Thoracic aorta (tissue), 2 donors: ENCODE measurements around the gene ETV2. TPM values are rescaled to one million over a fixed set of nuclear protein-coding genes. Genes with fewer than 3 reads are reported as not detected.
"Not testable (repeated sequence)": the region's sequence is repeated elsewhere in the genome, so short reads cannot be mapped to it uniquely, and the experiment has no call there.

Experiments used
- ATAC-seq: fragments of 150-250 bp; one replicate; pipeline ENCODE4 v1.8.0; 2017; ENCODE audit warnings: low read depth; ENCODE audit not compliant: insufficient number of reproducible peaks, low FRiP score
- DNase-seq: peaks from one replicate; pipeline ENCODE4 v3.0.0-alpha.2; 2020; ENCODE audit warnings: low spot score
- H3K27ac ChIP-seq, 2 donors: fragments of 200-600 bp; sonication (generic); 1 replicate in 1 of 2; 2 replicates in 1 of 2; pipeline ENCODE4 v1.5.1; 2016; ENCODE audit warnings: mild to moderate bottlenecking in 2 of 2, moderate library complexity in 2 of 2
- H3K27me3 ChIP-seq: fragments of 200-600 bp; sonication (generic); replicated peaks from 2 replicates; pipeline ENCODE4 v1.6.0; 2016; ENCODE audit warnings: mild to moderate bottlenecking; ENCODE audit not compliant: insufficient read depth
- H3K36me3 ChIP-seq: fragments of 200-600 bp; sonication (generic); one replicate; pipeline ENCODE4 v1.5.1; 2016
- H3K4me1 ChIP-seq, 2 donors: fragments of 200-600 bp; sonication (generic); 1 replicate in 1 of 2; 2 replicates in 1 of 2; pipeline versions ENCODE4 v1.5.1 to v1.6.0; 2016; ENCODE audit warnings: low read depth in 2 of 2, mild to moderate bottlenecking in 1 of 2; ENCODE audit not compliant: control insufficient read depth in 1 of 2
- H3K4me3 ChIP-seq: fragments of 200-600 bp; sonication (generic); 2 replicates; pipeline ENCODE4 v1.5.1; 2016; ENCODE audit warnings: mild to moderate bottlenecking
- H3K9me3 ChIP-seq: fragments of 200-600 bp; sonication (generic); 2 replicates; pipeline ENCODE4 v1.5.1; 2016
- CTCF ChIP-seq: fragments of 200-600 bp; sonication (generic); IDR thresholded peaks from one replicate; pipeline ENCODE4 v1.5.1; 2019; ENCODE audit warnings: antibody characterized with exemption
- total RNA-seq, 2 donors: library from RNA; depleted of rRNA; stranded (reverse); fragments of >200 nt; gene quantifications; one replicate each; pipeline versions ENCODE4 v1.1.0 to v1.2.3, GENCODE V29; 2016

Gene ETV2
- not detected for total RNA-seq

GRCh38 chr19:35641515-35642151 lies at the start of gene ETV2:
ETV2 (plus strand) TSS chr19:35641745; CDS start chr19:35642461, 716 bp downstream.
- H3K9me3 ChIP-seq: no peaks in the 10 kb centered on the region
- H3K27ac ChIP-seq: no peak within 1 kb of the TSS
- no peak for ATAC-seq

GRCh38 chr19:35592226-35592625 lies 49.3 kb upstream of the ETV2 start:
- Histone ChIP-seq H3K27me3 (no peaks in the 10 kb centered on the region), H3K4me1 (no peaks in the 10 kb centered on the region), H3K36me3 (no peaks in the 10 kb centered on the region), H3K4me3 (no peak overlapping the region), H3K27ac (no peak overlapping the region), H3K9me3 (no peaks in the 10 kb centered on the region)
- DNase-seq (no peak), ATAC-seq (no peak)
- TF ChIP-seq CTCF: no peak

More at GRCh38 chr19:35641515-35642151, at the start of gene ETV2:
- H3K36me3 ChIP-seq: peaks cover 15% of the 10 kb centered on the region
- H3K4me1 ChIP-seq: peaks cover 0 to 13% of the 10 kb centered on the region in 2 donors
- no peak for DNase-seq
- no peaks in the 10 kb centered on the region for H3K27me3 ChIP-seq
- no peak within 1 kb of the TSS for H3K4me3 ChIP-seq
- TF ChIP-seq CTCF: no peak

- not testable (repeated sequence) for DNase-seq, H3K4me1 ChIP-seq, H3K9me3 ChIP-seq, ATAC-seq, H3K27ac ChIP-seq, H3K4me3 ChIP-seq, H3K36me3 ChIP-seq, H3K27me3 ChIP-seq
Measured at GRCh38 chr19:35595026-35595425, 46.5 kb upstream of the ETV2 start.

- Histone ChIP-seq H3K4me1 (no peaks in the 10 kb centered on the region), H3K27me3 (no peaks in the 10 kb centered on the region), H3K9me3 (no peaks in the 10 kb centered on the region), H3K27ac (no peak overlapping the region), H3K4me3 (no peak overlapping the region), H3K36me3 (no peaks in the 10 kb centered on the region)
- no peak for ATAC-seq
- TF ChIP-seq CTCF: no peak
- DNase-seq: no peak
Measured at GRCh38 chr19:35595928-35596327, 45.6 kb upstream of the ETV2 start.

- no peaks in the 10 kb centered on the region for H3K36me3 ChIP-seq
- ATAC-seq (no peak), DNase-seq (no peak)
- H3K9me3 ChIP-seq: no peaks in the 10 kb centered on the region
- H3K4me3 ChIP-seq: no peak overlapping the region
- H3K27me3 ChIP-seq: no peaks in the 10 kb centered on the region
- TF ChIP-seq CTCF: no peak
- H3K27ac ChIP-seq: no peak overlapping the region
- no peaks in the 10 kb centered on the region for H3K4me1 ChIP-seq
Measured at GRCh38 chr19:35596366-35596999, 45.1 kb upstream of the ETV2 start.
